Adrenal gland (tissue), 5 donors: Measurements from ENCODE around the gene TMEM117.

Source experiments
- POLR2A ChIP-seq, 2 donors: fragments of 450-650 bp; IDR thresholded peaks; one replicate each; pipeline ENCODE4 v1.6.1; 2017; ENCODE audit warnings: antibody characterized with exemption in 2 of 2, mild to moderate bottlenecking in 2 of 2, moderate library complexity in 1 of 2
- TF ChIP-seq, protein P1 (sequence below), 6 experiments: fragments of 450-650 bp in 4 of 6; fragments of 200-600 bp in 2 of 6; sonication (generic) in 1 of 6; IDR thresholded peaks; 1 replicate in 5 of 6; 2 replicates in 1 of 6; pipeline versions ENCODE4 v1.5.1 to v1.8.0; 2016 to 2021; ENCODE audit warnings: antibody characterized with exemption in 6 of 6, mild to moderate bottlenecking in 2 of 6, moderate library complexity in 1 of 6
- donor health status: DM: no; HTN: no; CAD: no.

DNA sequence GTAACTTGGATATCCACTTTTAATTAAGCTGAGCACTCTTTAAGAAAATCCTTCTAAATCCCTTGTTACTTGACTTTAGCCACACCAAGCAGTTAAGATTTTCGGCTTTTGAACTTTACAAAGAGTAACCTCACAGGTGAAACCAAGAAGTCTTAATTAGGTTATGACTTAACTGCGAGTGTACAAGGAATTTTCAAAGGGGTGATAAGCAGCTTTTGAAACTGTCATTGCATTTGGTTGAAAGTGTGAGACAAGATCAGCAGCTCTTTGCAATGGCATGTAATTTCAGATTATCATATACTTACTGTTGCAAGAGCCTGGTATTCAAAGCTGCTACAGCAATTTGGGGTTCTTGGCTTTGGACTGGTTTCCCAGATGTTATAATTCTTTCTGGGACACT lies 137.5 kb downstream of the TMEM117 start:
- TF ChIP-seq, protein P1, sequence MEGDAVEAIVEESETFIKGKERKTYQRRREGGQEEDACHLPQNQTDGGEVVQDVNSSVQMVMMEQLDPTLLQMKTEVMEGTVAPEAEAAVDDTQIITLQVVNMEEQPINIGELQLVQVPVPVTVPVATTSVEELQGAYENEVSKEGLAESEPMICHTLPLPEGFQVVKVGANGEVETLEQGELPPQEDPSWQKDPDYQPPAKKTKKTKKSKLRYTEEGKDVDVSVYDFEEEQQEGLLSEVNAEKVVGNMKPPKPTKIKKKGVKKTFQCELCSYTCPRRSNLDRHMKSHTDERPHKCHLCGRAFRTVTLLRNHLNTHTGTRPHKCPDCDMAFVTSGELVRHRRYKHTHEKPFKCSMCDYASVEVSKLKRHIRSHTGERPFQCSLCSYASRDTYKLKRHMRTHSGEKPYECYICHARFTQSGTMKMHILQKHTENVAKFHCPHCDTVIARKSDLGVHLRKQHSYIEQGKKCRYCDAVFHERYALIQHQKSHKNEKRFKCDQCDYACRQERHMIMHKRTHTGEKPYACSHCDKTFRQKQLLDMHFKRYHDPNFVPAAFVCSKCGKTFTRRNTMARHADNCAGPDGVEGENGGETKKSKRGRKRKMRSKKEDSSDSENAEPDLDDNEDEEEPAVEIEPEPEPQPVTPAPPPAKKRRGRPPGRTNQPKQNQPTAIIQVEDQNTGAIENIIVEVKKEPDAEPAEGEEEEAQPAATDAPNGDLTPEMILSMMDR (IDR thresholded peaks at IDR 0.05): no peak
- no peak for TF ChIP-seq POLR2A (IDR thresholded peaks at IDR 0.05)
